Neural cell (in vitro differentiated cells): ENCODE measurements around the gene ATP6V1F. TPM values are rescaled to one million over a fixed set of nuclear protein-coding genes. Genes with fewer than 3 reads are reported as not detected.

Experiments
- H2AFZ ChIP-seq: fragments of 200-600, 300-800 bp; sonication (generic), shearing (Covaris generic); 2 replicates; pipeline ENCODE4 v1.6.0; 2014; ENCODE audit warnings: low read depth, mild to moderate bottlenecking, antibody characterized with exemption, low read length, moderate library complexity
- H3F3A ChIP-seq: fragments of 200-600 bp; shearing (Covaris generic); 2 replicates; pipeline ENCODE4 v1.6.1; 2016; ENCODE audit warnings: mild to moderate bottlenecking, moderate library complexity, mixed read lengths, antibody characterized with exemption, low read length; ENCODE audit not compliant: insufficient read depth, poor library complexity, severe bottlenecking
- H3K27ac ChIP-seq: fragments of 200-600, 300-800 bp; sonication (generic), shearing (Covaris generic); 2 replicates; pipeline ENCODE4 v1.5.1; 2014; ENCODE audit warnings: mild to moderate bottlenecking, low read length, moderate library complexity
- H3K27me3 ChIP-seq: fragments of 300-800, 200-600 bp; sonication (generic), shearing (Covaris generic); 2 replicates; pipeline ENCODE4 v1.6.0; 2014; ENCODE audit warnings: mild to moderate bottlenecking, low read depth, low read length, moderate library complexity; ENCODE audit not compliant: insufficient read depth
- H3K36me3 ChIP-seq: fragments of 300-800, 200-600 bp; sonication (generic), shearing (Covaris generic); 2 replicates; pipeline ENCODE4 v1.5.1; 2014; ENCODE audit warnings: mild to moderate bottlenecking, antibody characterized with exemption, low read length, moderate library complexity; ENCODE audit not compliant: insufficient read depth
- H3K4me2 ChIP-seq: fragments of 300-800, 200-600 bp; sonication (generic), shearing (Covaris generic); 2 replicates; pipeline ENCODE4 v1.6.0; 2014; ENCODE audit warnings: mild to moderate bottlenecking, low read length
- H3K4me3 ChIP-seq: fragments of 300-800, 200-600 bp; sonication (generic), shearing (Covaris generic); 2 replicates; pipeline ENCODE4 v1.5.1; 2014; ENCODE audit warnings: mild to moderate bottlenecking, low read length, moderate library complexity
- H3K79me2 ChIP-seq: fragments of 200-600 bp; shearing (Covaris generic); replicated peaks from 2 replicates; pipeline ENCODE4 v1.6.0; 2014; ENCODE audit warnings: mild to moderate bottlenecking, low read length, moderate library complexity; ENCODE audit not compliant: insufficient read depth
- H3K9ac ChIP-seq: fragments of 300-800, 200-600 bp; sonication (generic), shearing (Covaris generic); 2 replicates; pipeline ENCODE4 v1.6.1; 2016; ENCODE audit warnings: mild to moderate bottlenecking, low read length, mixed read lengths
- H3K9me2 ChIP-seq: fragments of 200-600 bp; shearing (Covaris generic); 2 replicates; pipeline ENCODE4 v1.6.1; 2016; ENCODE audit warnings: mild to moderate bottlenecking, low read length, mixed read lengths; ENCODE audit not compliant: insufficient read depth
- H3K9me3 ChIP-seq: fragments of 200-600, 300-800 bp; sonication (generic), shearing (Covaris generic); 2 replicates; pipeline ENCODE4 v1.6.1; 2016; ENCODE audit warnings: mild to moderate bottlenecking, mixed run types, low read length, moderate library complexity, mixed read lengths
- H4K20me1 ChIP-seq: fragments of 200-600 bp; shearing (Covaris generic); 2 replicates; pipeline ENCODE4 v1.6.1; 2016; ENCODE audit warnings: mild to moderate bottlenecking, mixed run types; ENCODE audit not compliant: insufficient read depth
- CTCF ChIP-seq: fragments of 450-650 bp; IDR thresholded peaks from 2 replicates; pipeline ENCODE4 v1.5.1; 2014; ENCODE audit warnings: antibody characterized with exemption, mild to moderate bottlenecking, moderate library complexity; ENCODE audit not compliant: poor library complexity, severe bottlenecking
- EP300 ChIP-seq: fragments of 450-650 bp; conservative IDR thresholded peaks from 2 replicates; pipeline ENCODE4 v1.6.1; 2014; ENCODE audit warnings: antibody characterized with exemption, mild to moderate bottlenecking, moderate library complexity; ENCODE audit not compliant: poor library complexity, severe bottlenecking
- EZH2 ChIP-seq: fragments of 200-600, 300-800 bp; shearing (Covaris generic), sonication (generic); IDR thresholded peaks from 2 replicates; pipeline ENCODE4 v1.6.1; 2014; ENCODE audit warnings: antibody characterized with exemption, low read length, borderline replicate concordance, mild to moderate bottlenecking; ENCODE audit not compliant: insufficient read depth, poor library complexity, severe bottlenecking
- MXI1 ChIP-seq: fragments of 450-650 bp; conservative IDR thresholded peaks from 2 replicates; pipeline ENCODE4 v1.6.1; 2014; ENCODE audit warnings: antibody characterized with exemption, mild to moderate bottlenecking; ENCODE audit not compliant: poor library complexity, severe bottlenecking
- POLR2AphosphoS5 ChIP-seq: IDR thresholded peaks from 2 replicates; pipeline ENCODE4 v1.6.1; 2012
- RAD21 ChIP-seq: fragments of 450-650 bp; conservative IDR thresholded peaks from 2 replicates; pipeline ENCODE4 v1.6.1; 2014; ENCODE audit warnings: antibody characterized with exemption, mild to moderate bottlenecking, moderate library complexity
- SMC3 ChIP-seq: fragments of 450-650 bp; conservative IDR thresholded peaks from 2 replicates; pipeline ENCODE4 v1.6.1; 2014; ENCODE audit warnings: antibody characterized with exemption, mild to moderate bottlenecking, moderate library complexity; ENCODE audit not compliant: poor library complexity
- TAF1 ChIP-seq: IDR thresholded peaks from 2 replicates; pipeline ENCODE4 v1.6.1; 2012; ENCODE audit warnings: low read depth
- polyA plus RNA-seq: library from polyadenylated mRNA; depleted of rRNA; stranded (reverse); fragments of >200 nt; gene quantifications from 2 replicates; pipeline ENCODE4 v1.2.3, GENCODE V29; 2014
- TF ChIP-seq, protein P1 (sequence below): IDR thresholded peaks from 2 replicates; pipeline ENCODE4 v1.6.1; 2012; ENCODE audit warnings: borderline replicate concordance

Gene ATP6V1F
- polyA plus RNA-seq, 1 donor from 2014 or later = 246 TPM

- no peak overlapping the region for H3K4me3 ChIP-seq
- no peaks in the 10 kb centered on the region for H3F3A ChIP-seq
- H3K4me2 ChIP-seq = no peak overlapping the region
- H2AFZ ChIP-seq = no peak overlapping the region
- no peak overlapping the region for H3K27ac ChIP-seq
- no peaks in the 10 kb centered on the region for H3K79me2 ChIP-seq
- peaks cover 13% of the 10 kb centered on the region for H3K27me3 ChIP-seq
- no peak for TF ChIP-seq RAD21
- TF ChIP-seq, protein P1, sequence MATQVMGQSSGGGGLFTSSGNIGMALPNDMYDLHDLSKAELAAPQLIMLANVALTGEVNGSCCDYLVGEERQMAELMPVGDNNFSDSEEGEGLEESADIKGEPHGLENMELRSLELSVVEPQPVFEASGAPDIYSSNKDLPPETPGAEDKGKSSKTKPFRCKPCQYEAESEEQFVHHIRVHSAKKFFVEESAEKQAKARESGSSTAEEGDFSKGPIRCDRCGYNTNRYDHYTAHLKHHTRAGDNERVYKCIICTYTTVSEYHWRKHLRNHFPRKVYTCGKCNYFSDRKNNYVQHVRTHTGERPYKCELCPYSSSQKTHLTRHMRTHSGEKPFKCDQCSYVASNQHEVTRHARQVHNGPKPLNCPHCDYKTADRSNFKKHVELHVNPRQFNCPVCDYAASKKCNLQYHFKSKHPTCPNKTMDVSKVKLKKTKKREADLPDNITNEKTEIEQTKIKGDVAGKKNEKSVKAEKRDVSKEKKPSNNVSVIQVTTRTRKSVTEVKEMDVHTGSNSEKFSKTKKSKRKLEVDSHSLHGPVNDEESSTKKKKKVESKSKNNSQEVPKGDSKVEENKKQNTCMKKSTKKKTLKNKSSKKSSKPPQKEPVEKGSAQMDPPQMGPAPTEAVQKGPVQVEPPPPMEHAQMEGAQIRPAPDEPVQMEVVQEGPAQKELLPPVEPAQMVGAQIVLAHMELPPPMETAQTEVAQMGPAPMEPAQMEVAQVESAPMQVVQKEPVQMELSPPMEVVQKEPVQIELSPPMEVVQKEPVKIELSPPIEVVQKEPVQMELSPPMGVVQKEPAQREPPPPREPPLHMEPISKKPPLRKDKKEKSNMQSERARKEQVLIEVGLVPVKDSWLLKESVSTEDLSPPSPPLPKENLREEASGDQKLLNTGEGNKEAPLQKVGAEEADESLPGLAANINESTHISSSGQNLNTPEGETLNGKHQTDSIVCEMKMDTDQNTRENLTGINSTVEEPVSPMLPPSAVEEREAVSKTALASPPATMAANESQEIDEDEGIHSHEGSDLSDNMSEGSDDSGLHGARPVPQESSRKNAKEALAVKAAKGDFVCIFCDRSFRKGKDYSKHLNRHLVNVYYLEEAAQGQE = no peak
- TF ChIP-seq SMC3 = no peak
- no peak for TF ChIP-seq TAF1
- TF ChIP-seq POLR2AphosphoS5 = no peak
- no peak for TF ChIP-seq CTCF
- TF ChIP-seq EP300 = no peak
- TF ChIP-seq MXI1 = no peak
- TF ChIP-seq EZH2 = no peak
- no peaks in the 10 kb centered on the region for H3K9me3 ChIP-seq
- no peaks in the 10 kb centered on the region for H4K20me1 ChIP-seq
- H3K9me2 ChIP-seq = no peaks in the 10 kb centered on the region
- no peaks in the 10 kb centered on the region for H3K36me3 ChIP-seq
- no peak overlapping the region for H3K9ac ChIP-seq
These were observed 32.7 kb downstream of the ATP6V1F start for GRCh38 chr7:128895320-128895719.

GRCh38 chr7:128899392-128899791, 36.7 kb downstream of the ATP6V1F start:
- Histone ChIP-seq H3K4me3 (no peak overlapping the region), H3K4me2 (no peak overlapping the region), H2AFZ (no peak overlapping the region), H3K79me2 (no peaks in the 10 kb centered on the region), H3K27me3 (no peaks in the 10 kb centered on the region), H3K9me2 (no peaks in the 10 kb centered on the region), H3K9ac (no peak overlapping the region), H3K27ac (no peak overlapping the region), H3K36me3 (no peaks in the 10 kb centered on the region), H4K20me1 (no peaks in the 10 kb centered on the region), H3K9me3 (no peaks in the 10 kb centered on the region), H3F3A (no peaks in the 10 kb centered on the region)
- TF ChIP-seq, protein P1 = no peak
- TF ChIP-seq SMC3 (no peak), CTCF (no peak)
